ENCODE data around the gene TBX18.

TBX18 gene

DNA sequence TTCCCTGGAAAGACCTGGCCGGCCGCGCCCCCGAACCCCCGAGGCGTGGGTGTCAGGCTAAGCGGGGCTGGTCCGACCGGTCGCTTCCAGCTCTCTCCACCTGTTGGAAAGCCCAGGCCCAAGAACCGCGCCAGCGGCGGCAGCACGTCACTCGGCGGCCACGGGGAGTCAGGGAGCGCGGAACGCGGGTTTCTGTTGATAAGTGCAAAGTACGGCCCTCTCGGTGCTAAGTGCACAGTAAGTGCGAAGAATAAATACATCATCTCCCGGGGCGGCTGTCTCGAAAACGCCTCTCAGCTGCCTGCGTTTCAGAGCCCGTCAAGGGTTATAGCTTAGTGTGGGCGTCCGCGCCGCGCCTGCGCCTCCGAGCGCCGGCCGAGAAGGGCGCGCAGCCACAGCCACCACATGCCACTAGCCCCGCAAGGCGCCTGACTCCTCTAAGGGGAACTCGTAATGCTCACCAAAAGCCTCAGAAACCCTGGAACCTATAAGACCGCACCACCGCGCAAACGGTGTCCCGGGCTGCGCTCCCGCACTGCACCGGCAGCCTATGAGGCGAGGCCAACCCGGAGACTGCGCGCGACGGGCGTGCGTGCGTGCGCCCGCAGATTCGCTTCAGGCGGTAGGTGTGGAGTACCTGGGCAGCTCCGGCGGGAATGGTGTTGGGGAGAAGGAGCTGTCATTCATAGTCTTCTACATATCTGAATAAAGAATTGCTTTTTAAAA lies 9.2 kb upstream of the TBX18 start:
- TF ChIP-seq EZH2phosphoT487 (IDR thresholded peaks at IDR 0.05; ENCODE audit: borderline replicate concordance, low read length): no peak
- TF ChIP-seq, protein P1, sequence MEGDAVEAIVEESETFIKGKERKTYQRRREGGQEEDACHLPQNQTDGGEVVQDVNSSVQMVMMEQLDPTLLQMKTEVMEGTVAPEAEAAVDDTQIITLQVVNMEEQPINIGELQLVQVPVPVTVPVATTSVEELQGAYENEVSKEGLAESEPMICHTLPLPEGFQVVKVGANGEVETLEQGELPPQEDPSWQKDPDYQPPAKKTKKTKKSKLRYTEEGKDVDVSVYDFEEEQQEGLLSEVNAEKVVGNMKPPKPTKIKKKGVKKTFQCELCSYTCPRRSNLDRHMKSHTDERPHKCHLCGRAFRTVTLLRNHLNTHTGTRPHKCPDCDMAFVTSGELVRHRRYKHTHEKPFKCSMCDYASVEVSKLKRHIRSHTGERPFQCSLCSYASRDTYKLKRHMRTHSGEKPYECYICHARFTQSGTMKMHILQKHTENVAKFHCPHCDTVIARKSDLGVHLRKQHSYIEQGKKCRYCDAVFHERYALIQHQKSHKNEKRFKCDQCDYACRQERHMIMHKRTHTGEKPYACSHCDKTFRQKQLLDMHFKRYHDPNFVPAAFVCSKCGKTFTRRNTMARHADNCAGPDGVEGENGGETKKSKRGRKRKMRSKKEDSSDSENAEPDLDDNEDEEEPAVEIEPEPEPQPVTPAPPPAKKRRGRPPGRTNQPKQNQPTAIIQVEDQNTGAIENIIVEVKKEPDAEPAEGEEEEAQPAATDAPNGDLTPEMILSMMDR (IDR thresholded peaks at IDR 0.05; ENCODE audit: low read depth, low read length, poor library complexity, severe bottlenecking): no peak
- H4K20me1 ChIP-seq (ENCODE audit: control insufficient read depth, insufficient read depth, low read depth, low read length): no peaks in the 10 kb centered on the region
- H3K9me3 ChIP-seq (ENCODE audit: control insufficient read depth, insufficient read depth, low read length): peaks cover 2% of the 10 kb centered on the region; the same call in 1 of the 2 replicates
- no peaks in the 10 kb centered on the region for H3K4me1 ChIP-seq (ENCODE audit: control insufficient read depth, low read length)
- no peaks in the 10 kb centered on the region for H3K79me2 ChIP-seq (ENCODE audit: control insufficient read depth, low read length)
- H3K9me2 ChIP-seq (replicated peaks; ENCODE audit: control insufficient read depth, low read length): no peaks in the 10 kb centered on the region
- no peak overlapping the region for H3K4me2 ChIP-seq (ENCODE audit: low read length)
- no peak overlapping the region for H3K4me3 ChIP-seq (ENCODE audit: low read length)
- no peaks in the 10 kb centered on the region for H3K27me3 ChIP-seq (ENCODE audit: control insufficient read depth, low read length)
- no peak overlapping the region for H3K27ac ChIP-seq (ENCODE audit: low read depth, low read length)
- no peaks in the 10 kb centered on the region for H3K36me3 ChIP-seq (ENCODE audit: control insufficient read depth, low read length)
- H3F3A ChIP-seq (ENCODE audit: control insufficient read depth, insufficient read depth): no peaks in the 10 kb centered on the region

DNA sequence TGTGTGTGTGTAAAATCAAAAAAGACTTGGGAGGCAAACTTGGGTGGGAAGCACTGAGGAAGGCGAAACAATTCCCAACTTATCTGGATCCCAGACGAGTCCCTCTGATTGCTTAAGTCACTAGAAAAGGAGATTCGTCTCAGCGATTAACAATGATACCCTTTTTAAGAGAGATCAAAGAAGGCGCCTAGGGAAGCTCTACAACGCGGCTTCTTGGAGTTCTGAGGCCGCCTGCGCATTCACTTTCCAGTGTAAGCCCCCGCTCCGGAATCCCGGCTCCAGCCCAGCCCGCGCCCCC lies 8.7 kb upstream of the TBX18 start:
- H3K4me3 ChIP-seq (ENCODE audit: low read length): no peak overlapping the region
- H3K4me1 ChIP-seq (ENCODE audit: control insufficient read depth, low read length): no peaks in the 10 kb centered on the region
- no peaks in the 10 kb centered on the region for H3K9me2 ChIP-seq (replicated peaks; ENCODE audit: control insufficient read depth, low read length)
- H3K27me3 ChIP-seq (ENCODE audit: control insufficient read depth, low read length): no peaks in the 10 kb centered on the region
- H3K9me3 ChIP-seq (ENCODE audit: control insufficient read depth, insufficient read depth, low read length): peaks cover 2% of the 10 kb centered on the region; the same call in 1 of the 2 replicates
- H3K27ac ChIP-seq (ENCODE audit: low read depth, low read length): no peak overlapping the region
- no peak overlapping the region for H3K4me2 ChIP-seq (ENCODE audit: low read length)
- H3F3A ChIP-seq (ENCODE audit: control insufficient read depth, insufficient read depth): no peaks in the 10 kb centered on the region
- TF ChIP-seq, protein P1 (IDR thresholded peaks at IDR 0.05; ENCODE audit: low read depth, low read length, poor library complexity, severe bottlenecking): no peak
- no peak for TF ChIP-seq EZH2phosphoT487 (IDR thresholded peaks at IDR 0.05; ENCODE audit: borderline replicate concordance, low read length)
- no peaks in the 10 kb centered on the region for H3K79me2 ChIP-seq (ENCODE audit: control insufficient read depth, low read length)
- H3K36me3 ChIP-seq (ENCODE audit: control insufficient read depth, low read length): no peaks in the 10 kb centered on the region
- H4K20me1 ChIP-seq (ENCODE audit: control insufficient read depth, insufficient read depth, low read depth, low read length): no peaks in the 10 kb centered on the region

DNA sequence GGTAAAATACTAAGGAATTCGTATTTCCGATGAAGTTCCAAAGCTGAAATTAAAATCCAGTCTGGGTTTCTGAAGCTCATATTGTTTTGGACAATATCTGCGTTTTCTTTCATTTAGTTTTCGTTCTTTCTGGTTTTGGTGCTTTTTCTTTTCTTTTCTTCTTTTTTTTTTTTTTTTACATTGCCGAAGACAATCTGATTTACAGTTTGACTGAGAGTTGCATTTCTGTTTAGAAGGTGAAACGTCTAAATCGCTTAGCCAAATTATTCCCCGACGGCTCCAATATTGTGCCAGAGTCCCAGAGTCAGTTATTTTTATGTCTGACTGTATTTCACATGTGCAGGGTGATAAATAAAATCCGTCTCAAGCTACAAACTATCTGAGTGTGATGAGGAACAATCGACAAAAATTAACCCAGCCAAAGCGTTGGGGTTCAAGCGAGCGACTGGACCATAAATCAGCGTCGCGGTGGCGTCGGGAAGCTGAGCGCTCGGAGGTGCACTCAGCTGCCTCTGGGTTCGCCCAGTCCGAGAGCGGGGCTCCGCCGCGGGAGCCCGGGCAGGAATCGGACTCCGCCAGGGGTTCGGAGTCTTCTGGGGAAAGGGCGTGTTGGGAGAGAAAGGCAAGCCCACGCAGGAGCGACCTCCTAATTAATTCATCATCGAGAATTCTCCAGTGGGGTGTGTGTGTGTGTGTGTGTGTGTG lies 8.2 kb upstream of the TBX18 start:
- TF ChIP-seq, protein P1 (IDR thresholded peaks at IDR 0.05; ENCODE audit: low read depth, low read length, poor library complexity, severe bottlenecking): no peak
- H3K36me3 ChIP-seq (ENCODE audit: control insufficient read depth, low read length): no peaks in the 10 kb centered on the region
- no peaks in the 10 kb centered on the region for H3K79me2 ChIP-seq (ENCODE audit: control insufficient read depth, low read length)
- H3K27ac ChIP-seq (ENCODE audit: low read depth, low read length): no peak overlapping the region
- H4K20me1 ChIP-seq (ENCODE audit: control insufficient read depth, insufficient read depth, low read depth, low read length): no peaks in the 10 kb centered on the region
- H3K9me3 ChIP-seq (ENCODE audit: control insufficient read depth, insufficient read depth, low read length): peaks cover 2% of the 10 kb centered on the region; the same call in 1 of the 2 replicates
- no peaks in the 10 kb centered on the region for H3K27me3 ChIP-seq (ENCODE audit: control insufficient read depth, low read length)
- H3K4me3 ChIP-seq (ENCODE audit: low read length): no peak overlapping the region
- H3K4me2 ChIP-seq (ENCODE audit: low read length): no peak overlapping the region
- H3K4me1 ChIP-seq (ENCODE audit: control insufficient read depth, low read length): no peaks in the 10 kb centered on the region
- H3F3A ChIP-seq (ENCODE audit: control insufficient read depth, insufficient read depth): no peaks in the 10 kb centered on the region
- no peaks in the 10 kb centered on the region for H3K9me2 ChIP-seq (replicated peaks; ENCODE audit: control insufficient read depth, low read length)
